GM18867 (cell line): Measurements from ENCODE around the gene IRX2.

Experiments
- ATAC-seq: cut with Tn5 transposase; IDR thresholded peaks from one replicate; pipeline ENCODE4 v1.9.1; 2021; ENCODE audit warnings: mild to moderate bottlenecking, moderate library complexity; ENCODE audit not compliant: unreplicated experiment

The IRX2 gene

DNA sequence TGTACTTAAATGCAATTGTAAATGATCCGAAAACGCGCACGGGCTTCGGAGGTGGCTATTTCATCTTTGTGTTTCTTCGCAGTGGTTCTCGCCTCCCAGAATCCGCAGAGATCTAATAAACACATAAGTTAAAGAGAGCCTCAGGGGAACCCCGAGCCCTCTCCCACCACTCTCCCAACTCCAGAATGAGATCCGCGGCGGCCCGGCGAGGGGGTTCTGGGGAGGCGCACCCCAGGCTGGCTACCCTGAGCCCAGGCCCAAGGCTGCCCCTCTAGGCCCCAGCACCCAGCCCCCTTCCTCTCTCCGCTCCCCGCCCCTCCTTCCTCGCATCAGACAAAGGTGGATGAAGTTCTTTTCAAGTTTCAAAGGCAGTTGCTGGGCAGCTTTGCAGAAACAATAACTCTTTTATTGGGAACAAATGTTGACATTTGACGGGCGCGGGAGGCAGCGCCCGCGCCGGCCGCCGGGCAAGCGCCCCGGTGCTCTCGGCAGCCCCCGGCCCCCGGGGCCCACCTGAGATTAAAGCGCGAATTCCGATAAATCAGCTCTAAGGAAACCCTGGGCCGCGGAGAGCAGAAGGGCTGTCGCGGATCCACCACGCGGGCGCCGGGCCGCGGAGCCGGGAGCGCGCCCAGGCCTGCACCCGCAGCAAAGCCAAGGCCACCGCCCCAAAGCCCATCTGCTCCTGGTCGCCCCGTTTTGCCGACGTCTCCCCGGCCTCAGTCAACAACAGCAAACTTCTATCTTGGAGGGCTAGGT, 8.4 kb downstream of the IRX2 start:
- ATAC-seq, result no peak

DNA sequence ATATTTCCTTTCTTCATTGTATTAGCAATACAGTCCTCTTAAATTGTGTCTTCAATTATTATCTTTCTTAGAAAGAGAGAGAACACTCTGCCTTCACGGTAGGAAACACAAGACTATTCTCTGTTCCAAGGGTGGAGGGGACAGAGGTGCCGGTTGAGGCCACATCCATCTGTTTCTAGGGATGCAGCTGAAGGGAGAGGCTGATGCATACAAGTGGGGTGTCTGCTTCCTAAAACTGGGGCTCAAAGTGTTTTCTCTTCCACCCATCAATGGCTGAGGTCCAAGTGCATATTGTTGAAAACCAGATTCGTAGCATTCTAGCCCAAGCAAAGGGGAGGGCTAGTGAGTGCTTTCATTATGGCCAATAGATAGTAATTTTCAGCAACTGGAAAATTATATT, 9.5 kb downstream of the IRX2 start:
- ATAC-seq, result no peak

DNA sequence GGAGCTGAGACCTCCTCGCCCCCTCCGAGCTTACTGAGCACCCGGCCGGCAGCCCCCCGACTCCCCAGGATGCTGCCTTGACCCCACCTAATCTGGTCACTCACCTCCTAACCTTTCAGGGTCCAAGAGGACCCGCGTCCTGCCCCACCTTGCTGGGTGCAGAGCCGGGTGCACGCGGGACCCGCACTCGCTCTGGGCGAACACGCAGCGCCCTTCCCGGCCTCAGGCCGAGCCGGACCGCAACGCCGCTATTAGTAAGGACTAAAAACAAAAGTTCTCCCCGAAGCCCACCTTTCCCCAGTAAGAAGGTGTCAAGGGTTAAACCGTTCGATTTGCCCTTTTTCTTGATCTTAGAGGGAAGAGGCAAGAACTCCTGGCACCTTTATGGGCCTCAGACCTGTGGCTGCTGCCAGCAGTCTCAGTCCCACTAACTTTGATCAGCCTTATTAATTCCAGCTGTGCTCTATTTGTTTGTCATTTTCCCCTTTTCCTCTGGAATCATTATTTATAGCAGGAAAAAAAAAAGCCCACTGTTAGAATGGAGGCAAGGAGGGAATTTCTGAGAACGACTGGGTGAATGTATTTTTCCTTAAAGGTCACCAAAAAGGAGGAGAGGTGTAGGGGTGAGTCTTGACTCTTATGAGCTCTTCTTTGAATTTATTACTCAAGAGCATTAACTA, 10.5 kb downstream of the IRX2 start:
- no peak for ATAC-seq

- ATAC-seq, result no peak
Observed at GRCh38 chr5:2740051-2740875, 11.2 kb downstream of the IRX2 start.

GRCh38 chr5:2739360-2740050, 12.0 kb downstream of the IRX2 start:
- no peak for ATAC-seq

DNA sequence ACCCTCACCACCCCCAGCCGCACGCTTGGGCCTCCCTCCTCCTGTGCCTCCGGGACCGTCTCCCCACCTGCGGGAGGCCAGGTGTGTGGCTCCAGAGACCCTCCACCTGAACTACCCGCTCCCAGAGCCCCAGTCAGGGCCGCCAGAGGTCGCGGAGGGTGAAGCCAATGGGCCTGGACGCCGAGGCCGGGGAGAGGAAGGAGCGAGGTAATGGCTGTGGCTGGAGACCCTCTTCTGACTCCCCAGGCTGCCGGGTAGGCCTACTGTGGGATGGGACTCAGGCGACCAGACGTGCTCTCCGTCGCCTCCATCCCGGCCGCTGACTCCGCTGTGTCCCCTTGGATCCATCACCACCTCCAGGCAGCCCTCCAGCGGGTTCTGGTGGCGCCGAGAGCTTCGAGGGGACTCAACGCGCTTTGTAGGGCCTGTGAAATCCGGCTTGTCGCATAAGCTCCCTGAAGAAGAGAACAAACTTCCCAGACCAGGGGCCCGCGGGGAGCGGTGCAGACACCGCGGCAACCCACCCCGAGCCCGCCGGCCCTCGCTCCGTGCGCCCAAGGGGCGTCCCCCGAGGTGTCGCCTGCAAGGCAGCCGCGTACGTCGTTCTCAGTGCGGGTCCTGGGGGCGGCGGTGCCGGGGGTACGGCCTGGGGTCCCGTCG, 12.6 kb downstream of the IRX2 start:
- no peak for ATAC-seq

GRCh38 chr5:2738156-2738699, 13.2 kb downstream of the IRX2 start:
- ATAC-seq, result no peak

DNA sequence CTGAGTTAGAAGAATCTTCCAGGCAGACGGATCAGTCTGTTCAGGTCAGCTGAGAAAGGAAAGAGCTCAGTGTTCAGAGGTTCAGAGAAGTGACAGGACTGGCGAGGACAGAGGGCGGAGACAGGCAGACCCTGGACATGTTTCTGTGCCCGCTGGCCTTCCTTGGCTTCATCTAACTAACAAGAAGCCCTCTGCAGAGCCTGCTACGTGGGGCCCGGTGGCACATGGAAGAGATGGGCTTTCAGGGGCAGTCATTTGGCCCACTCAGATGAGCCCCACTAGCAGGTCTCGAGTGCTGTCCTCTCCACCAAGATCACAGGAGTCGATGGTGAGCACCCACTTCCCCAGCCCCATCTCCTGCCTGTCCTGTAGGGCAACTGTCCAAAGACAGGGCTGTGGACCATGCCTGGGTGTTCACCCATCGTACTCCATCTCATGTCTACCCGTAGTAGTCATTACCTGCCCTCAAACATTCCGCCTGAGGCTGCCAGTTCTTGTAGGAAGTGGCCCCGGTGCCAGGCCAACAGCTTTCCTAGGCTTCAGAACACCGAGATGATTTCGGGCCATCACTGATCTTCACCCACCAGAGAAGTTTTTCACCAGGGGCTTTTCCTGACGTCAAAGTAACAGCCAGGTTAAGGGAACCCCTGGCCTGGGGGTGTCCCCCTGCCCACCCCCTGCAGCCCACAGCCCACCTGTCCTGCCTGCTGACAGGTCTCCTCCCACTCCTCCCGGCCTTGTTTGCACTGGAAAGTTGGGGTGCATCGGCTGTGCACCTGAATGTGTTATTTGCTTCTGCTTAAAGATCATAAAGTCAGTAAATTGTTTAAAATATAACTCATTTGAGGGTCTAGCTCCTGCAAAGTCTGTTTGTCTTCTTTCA, 14.0 kb downstream of the IRX2 start:
- no peak for ATAC-seq

DNA sequence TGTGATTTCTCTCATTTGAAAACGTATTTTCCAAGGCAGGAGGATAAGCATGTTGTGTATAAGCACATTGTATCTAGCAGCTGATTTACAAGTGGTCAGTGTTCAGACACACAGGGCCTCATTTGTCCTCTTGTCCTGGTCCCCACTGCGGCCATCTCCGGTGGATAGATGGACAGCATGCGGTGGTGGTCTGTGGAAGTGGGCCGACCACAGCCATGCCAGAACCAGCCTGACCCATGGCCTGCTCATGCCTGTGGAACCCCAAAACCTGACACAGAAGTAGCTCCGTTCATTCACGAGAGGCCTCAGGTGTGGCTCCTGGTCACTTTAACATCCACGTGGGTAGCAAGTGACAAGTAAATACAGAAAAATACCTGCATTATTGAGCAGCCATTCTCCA, 14.6 kb downstream of the IRX2 start:
- no peak for ATAC-seq

DNA sequence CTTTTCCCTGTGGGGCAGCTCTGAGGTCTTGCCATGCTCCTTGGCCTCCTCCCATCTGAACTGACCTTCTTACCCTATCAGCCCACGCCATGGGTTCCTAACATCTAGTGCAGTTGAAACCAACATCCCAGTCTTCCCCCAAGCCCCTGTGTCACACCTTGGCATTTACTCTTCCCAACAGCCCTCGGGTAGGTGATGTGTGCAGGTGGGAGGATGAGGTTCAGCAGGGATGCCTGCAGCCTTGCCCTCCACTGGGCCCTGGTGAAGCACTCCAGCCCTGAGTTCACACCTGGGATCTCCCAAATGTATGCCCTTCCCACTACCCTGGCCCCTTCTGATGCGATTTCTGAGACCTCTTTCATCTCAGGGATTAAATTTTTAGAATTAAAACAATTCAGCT, 15.5 kb downstream of the IRX2 start:
- no peak for ATAC-seq

DNA sequence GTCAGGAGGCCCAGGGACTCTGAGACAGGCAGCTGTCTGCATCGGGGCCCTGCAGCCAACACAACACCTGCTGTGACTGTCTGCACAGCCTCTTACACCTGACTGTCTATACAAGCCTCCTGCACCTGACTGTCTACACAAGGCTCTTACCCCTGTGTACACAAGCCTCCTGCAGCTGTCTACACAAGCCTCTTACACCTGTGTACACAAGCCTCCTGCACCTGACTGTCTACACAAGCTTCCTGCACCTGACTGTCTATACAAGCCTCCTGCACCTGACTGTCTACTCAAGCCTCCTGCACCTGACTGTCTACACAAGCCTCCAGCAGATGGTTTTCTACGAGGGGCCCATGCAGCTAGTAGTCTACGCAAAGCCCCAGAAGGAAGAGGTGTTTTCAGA, 18.6 kb downstream of the IRX2 start:
- no peak for ATAC-seq

DNA sequence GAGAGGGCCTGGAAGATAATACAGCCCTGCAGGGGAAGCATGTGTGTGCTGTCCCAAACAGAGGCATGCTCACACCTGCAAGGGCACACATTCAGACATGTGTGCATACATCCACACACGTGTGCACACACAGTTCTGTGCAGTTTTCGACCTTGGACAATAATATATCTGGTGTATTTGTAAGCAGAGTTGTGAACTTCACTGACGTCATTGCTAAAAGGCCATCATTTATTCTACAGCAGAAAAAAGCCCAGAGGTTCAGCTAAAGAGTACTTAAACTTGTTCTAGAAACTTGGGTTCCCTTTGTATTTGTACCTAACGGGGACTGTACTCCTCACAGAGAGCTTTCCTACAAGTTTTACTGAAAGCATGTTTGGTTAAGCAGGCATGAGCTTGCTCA, 19.5 kb downstream of the IRX2 start:
- ATAC-seq, result no peak

DNA sequence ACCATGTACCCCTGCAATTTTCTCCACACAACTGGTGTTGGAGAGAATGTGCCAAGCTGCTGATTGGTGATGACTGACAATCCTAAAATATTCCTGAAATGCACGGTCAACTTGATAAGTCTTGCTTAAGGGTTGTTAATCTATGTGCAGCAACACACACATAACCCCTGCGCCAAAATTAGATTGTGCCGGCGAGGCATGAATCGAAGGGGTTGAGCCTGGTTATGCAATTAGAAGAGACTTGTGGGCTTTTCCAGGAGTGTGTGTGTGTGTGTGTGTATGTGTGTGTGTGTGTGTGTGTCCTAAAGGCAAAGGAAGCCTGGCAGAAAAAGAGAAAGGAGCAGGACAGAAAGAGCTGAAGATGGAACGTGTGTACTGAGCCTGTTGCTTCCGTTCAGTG, 22.3 kb downstream of the IRX2 start:
- no peak for ATAC-seq

DNA sequence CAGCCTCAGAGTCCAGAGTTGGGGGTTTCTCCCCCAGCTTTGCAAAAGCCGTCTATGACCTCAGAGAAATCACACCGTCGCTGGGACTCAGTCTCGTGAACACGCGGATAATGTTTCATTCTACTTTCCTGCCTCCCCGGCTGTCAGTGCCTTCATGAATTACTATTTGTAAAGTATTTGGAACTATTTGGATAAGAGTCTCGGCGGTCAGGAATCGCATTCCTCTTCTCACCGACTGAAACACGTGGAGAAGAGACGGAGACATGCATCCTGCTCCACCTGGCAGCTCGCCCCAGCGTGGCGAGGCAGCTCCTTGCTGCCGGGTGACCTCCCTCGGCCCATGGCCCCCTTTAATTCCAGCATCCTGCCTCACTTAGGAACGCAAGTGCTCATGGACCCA, 23.9 kb downstream of the IRX2 start:
- ATAC-seq, result no peak

GRCh38 chr5:2725980-2726765, 25.3 kb downstream of the IRX2 start:
- no peak for ATAC-seq

DNA sequence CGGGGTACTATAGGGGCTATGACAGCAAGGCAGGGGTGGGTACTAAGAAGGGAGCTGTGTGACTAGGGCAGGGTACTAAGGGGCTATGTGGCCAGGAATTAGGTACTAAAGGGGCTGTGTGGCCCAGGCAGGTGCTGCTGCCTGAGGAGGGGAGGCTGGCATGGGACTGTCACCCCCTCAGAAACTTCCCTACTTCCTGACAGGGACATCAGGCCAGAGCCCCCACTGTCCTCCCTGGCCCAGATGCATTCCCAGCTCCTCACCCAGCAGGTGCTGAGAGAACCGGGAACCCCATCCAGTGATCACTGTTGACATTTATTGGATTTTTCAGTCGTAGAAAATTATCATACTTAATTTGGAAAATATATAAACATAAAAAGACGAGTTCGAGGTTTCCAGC, 26.6 kb downstream of the IRX2 start:
- ATAC-seq, result no peak

- ATAC-seq, result no peak
Observed at GRCh38 chr5:2724031-2724581, 27.4 kb downstream of the IRX2 start.

DNA sequence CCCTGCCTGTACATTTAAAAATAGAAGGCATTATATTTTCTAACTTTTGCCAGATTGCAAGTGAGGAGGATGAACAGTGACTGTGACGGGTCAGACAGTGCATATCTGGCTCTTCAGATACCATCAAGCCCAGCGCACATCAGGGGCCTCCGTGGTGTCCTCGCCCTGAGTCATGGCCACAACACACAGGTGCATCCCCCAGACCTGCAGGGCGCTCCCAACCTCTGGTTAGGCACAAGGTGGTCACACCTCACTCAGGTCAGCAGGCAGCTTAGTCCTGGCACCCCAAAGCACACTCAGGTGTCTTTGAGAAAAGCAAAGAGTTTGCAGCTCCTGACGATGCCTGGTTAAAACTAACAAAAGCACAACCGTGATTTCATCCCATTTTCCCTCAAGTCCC, 28.6 kb downstream of the IRX2 start:
- no peak for ATAC-seq
